ENCODE measurements around the gene CD48.
"Not testable (repeated sequence)": the region's sequence is repeated elsewhere in the genome, so short reads cannot be mapped to it uniquely, and the experiment has no call there.

CD48 gene

GRCh38 chr1:160745551-160745950 lies 33.9 kb upstream of the CD48 start:
- H3K27ac Mint-ChIP-seq = peak overlapping the region; percentile 99
- H3K4me3 Mint-ChIP-seq = peak overlapping the region; percentile 85
- H3K4me1 Mint-ChIP-seq = peaks cover 94% of the 10 kb centered on the region
- H3K27me3 Mint-ChIP-seq = no peaks in the 10 kb centered on the region
- H3K9me3 Mint-ChIP-seq = peaks cover 8% of the 10 kb centered on the region
- peaks cover 44% of the 10 kb centered on the region for H3K36me3 Mint-ChIP-seq

- Mint-ChIP-seq H3K4me3 (peak overlapping the region; percentile 85), H3K27ac (peak overlapping the region; percentile 99), H3K4me1 (peaks cover 94% of the 10 kb centered on the region), H3K36me3 (peaks cover 42% of the 10 kb centered on the region), H3K27me3 (no peaks in the 10 kb centered on the region), H3K9me3 (peaks cover 8% of the 10 kb centered on the region)
Observed at GRCh38 chr1:160744852-160745520, 33.4 kb upstream of the CD48 start.

- Mint-ChIP-seq H3K27me3 (no peaks in the 10 kb centered on the region), H3K4me1 (peaks cover 95% of the 10 kb centered on the region), H3K36me3 (peaks cover 42% of the 10 kb centered on the region), H3K4me3 (peak overlapping the region; percentile 85), H3K27ac (peak overlapping the region; percentile 99), H3K9me3 (peaks cover 8% of the 10 kb centered on the region)
Observed at GRCh38 chr1:160744199-160744851, 32.7 kb upstream of the CD48 start.

- Mint-ChIP-seq H3K27ac (peak overlapping the region; percentile 99), H3K4me1 (peaks cover 95% of the 10 kb centered on the region), H3K36me3 (peaks cover 32% of the 10 kb centered on the region), H3K9me3 (peaks cover 12% of the 10 kb centered on the region), H3K4me3 (peak overlapping the region; percentile 86), H3K27me3 (no peaks in the 10 kb centered on the region)
Observed at GRCh38 chr1:160743266-160743665, 31.6 kb upstream of the CD48 start.

- Mint-ChIP-seq H3K9me3 (peaks cover 13% of the 10 kb centered on the region), H3K4me1 (peaks cover 95% of the 10 kb centered on the region), H3K36me3 (peaks cover 27% of the 10 kb centered on the region), H3K27ac (peak overlapping the region; percentile 99), H3K4me3 (peak overlapping the region; percentile 86), H3K27me3 (no peaks in the 10 kb centered on the region)
Observed at GRCh38 chr1:160742428-160743127, 31.0 kb upstream of the CD48 start.

- Mint-ChIP-seq H3K9me3 (peaks cover 17% of the 10 kb centered on the region), H3K4me1 (peaks cover 95% of the 10 kb centered on the region), H3K27ac (peak overlapping the region; percentile 99), H3K27me3 (no peaks in the 10 kb centered on the region), H3K4me3 (peak overlapping the region; percentile 86), H3K36me3 (peaks cover 31% of the 10 kb centered on the region)
Observed at GRCh38 chr1:160741612-160742348, 30.2 kb upstream of the CD48 start.

GRCh38 chr1:160741092-160741501 lies 29.5 kb upstream of the CD48 start:
- H3K4me1 Mint-ChIP-seq = peaks cover 92% of the 10 kb centered on the region
- peaks cover 32% of the 10 kb centered on the region for H3K36me3 Mint-ChIP-seq
- H3K27ac Mint-ChIP-seq = peak overlapping the region; percentile 92
- H3K9me3 Mint-ChIP-seq = peaks cover 18% of the 10 kb centered on the region
- H3K4me3 Mint-ChIP-seq = peak overlapping the region; percentile 86
- H3K27me3 Mint-ChIP-seq = no peaks in the 10 kb centered on the region

GRCh38 chr1:160740133-160740688 lies 28.6 kb upstream of the CD48 start:
- Mint-ChIP-seq H3K4me1 (peaks cover 88% of the 10 kb centered on the region), H3K27ac (peak overlapping the region; percentile 92), H3K27me3 (no peaks in the 10 kb centered on the region), H3K36me3 (peaks cover 34% of the 10 kb centered on the region), H3K9me3 (peaks cover 18% of the 10 kb centered on the region), H3K4me3 (peak overlapping the region; percentile 86)

GRCh38 chr1:160739098-160739511 lies 27.5 kb upstream of the CD48 start, which contains the start of gene SLAMF7:
Gene SLAMF7 (plus strand): TSS chr1:160739247. CDS start chr1:160739302, 55 bp downstream.
- H3K36me3 Mint-ChIP-seq = peaks cover 28% of the 10 kb centered on the region
- H3K4me1 Mint-ChIP-seq = peaks cover 88% of the 10 kb centered on the region
- peak within 1 kb of the TSS; percentile 92 for H3K27ac Mint-ChIP-seq

GRCh38 chr1:160738271-160738670 lies 26.6 kb upstream of the CD48 start:
- H3K27ac Mint-ChIP-seq = peak overlapping the region; percentile 92
- peaks cover 11% of the 10 kb centered on the region for H3K9me3 Mint-ChIP-seq
- H3K27me3 Mint-ChIP-seq = no peaks in the 10 kb centered on the region
- H3K4me3 Mint-ChIP-seq = peak overlapping the region; percentile 86
- H3K4me1 Mint-ChIP-seq = peaks cover 88% of the 10 kb centered on the region
- H3K36me3 Mint-ChIP-seq = peaks cover 26% of the 10 kb centered on the region

More at GRCh38 chr1:160739098-160739511, 27.5 kb upstream of the CD48 start, which contains the start of gene SLAMF7:
- Mint-ChIP-seq H3K9me3 (peaks cover 11% of the 10 kb centered on the region), H3K4me3 (peak within 1 kb of the TSS; percentile 86), H3K27me3 (no peaks in the 10 kb centered on the region)

- Mint-ChIP-seq H3K27me3 (no peaks in the 10 kb centered on the region), H3K4me3 (peak overlapping the region; percentile 54), H3K27ac (peak overlapping the region; percentile 87), H3K4me1 (peaks cover 73% of the 10 kb centered on the region), H3K9me3 (peaks cover 20% of the 10 kb centered on the region), H3K36me3 (peaks cover 19% of the 10 kb centered on the region)
Observed at GRCh38 chr1:160734301-160734700, 22.7 kb upstream of the CD48 start.

- H3K4me3 Mint-ChIP-seq = peak overlapping the region; percentile 54
- H3K4me1 Mint-ChIP-seq = peaks cover 69% of the 10 kb centered on the region
- H3K27ac Mint-ChIP-seq = peak overlapping the region; percentile 87
- peaks cover 20% of the 10 kb centered on the region for H3K9me3 Mint-ChIP-seq
- peaks cover 19% of the 10 kb centered on the region for H3K36me3 Mint-ChIP-seq
- H3K27me3 Mint-ChIP-seq = no peaks in the 10 kb centered on the region
Observed at GRCh38 chr1:160733898-160734297, 22.3 kb upstream of the CD48 start.

- peaks cover 13% of the 10 kb centered on the region for H3K9me3 Mint-ChIP-seq
- peaks cover 50% of the 10 kb centered on the region for H3K4me1 Mint-ChIP-seq
- peak overlapping the region; percentile 54 for H3K4me3 Mint-ChIP-seq
- peak overlapping the region; percentile 87 for H3K27ac Mint-ChIP-seq
- peaks cover 16% of the 10 kb centered on the region for H3K36me3 Mint-ChIP-seq
- H3K27me3 Mint-ChIP-seq = no peaks in the 10 kb centered on the region
Observed at GRCh38 chr1:160731990-160732389, 20.4 kb upstream of the CD48 start.

GRCh38 chr1:160731564-160731963 lies 19.9 kb upstream of the CD48 start:
- Mint-ChIP-seq H3K4me3 (peak overlapping the region; percentile 54), H3K4me1 (peaks cover 47% of the 10 kb centered on the region), H3K36me3 (peaks cover 12% of the 10 kb centered on the region), H3K27ac (peak overlapping the region; percentile 87)
- not testable (repeated sequence) for H3K27me3 Mint-ChIP-seq, H3K9me3 Mint-ChIP-seq

GRCh38 chr1:160727316-160727640 lies 15.7 kb upstream of the CD48 start:
- H3K27me3 Mint-ChIP-seq = no peaks in the 10 kb centered on the region
- H3K36me3 Mint-ChIP-seq = peaks cover 2% of the 10 kb centered on the region
- no peaks in the 10 kb centered on the region for H3K9me3 Mint-ChIP-seq
- peaks cover 22% of the 10 kb centered on the region for H3K4me1 Mint-ChIP-seq
- no peak overlapping the region for H3K4me3 Mint-ChIP-seq
- H3K27ac Mint-ChIP-seq = no peak overlapping the region

Data from activated naive CD4-positive, alpha-beta T cell treated with anti-CD3 and anti-CD28 coated beads, Interleukin-2, amount 50 U/mL, for 24 hours (primary cell).